HEK293T (cell line): ENCODE measurements around the gene HLA-DMB.

ENCODE experiments used
- BHLHE40 ChIP-seq: fragments of 450-650 bp; IDR thresholded peaks from 2 replicates; pipeline ENCODE4 v1.6.1; 2016; ENCODE audit warnings: mild to moderate bottlenecking, moderate library complexity, borderline replicate concordance
- CTBP1 ChIP-seq: fragments of 450-650 bp; IDR thresholded peaks from 2 replicates; pipeline ENCODE4 v1.6.1; 2016; ENCODE audit warnings: borderline replicate concordance
- ELF4 ChIP-seq: fragments of 450-650 bp; IDR thresholded peaks from 2 replicates; pipeline ENCODE4 v1.6.1; 2017; ENCODE audit warnings: antibody characterized with exemption
- FOXM1 ChIP-seq: fragments of 450-650 bp; IDR thresholded peaks from 2 replicates; pipeline ENCODE4 v1.6.1; 2017; ENCODE audit warnings: mild to moderate bottlenecking, borderline replicate concordance
- HDGF ChIP-seq: fragments of 450-650 bp; IDR thresholded peaks from 2 replicates; pipeline ENCODE4 v1.6.1; 2017; ENCODE audit warnings: antibody characterized with exemption, borderline replicate concordance
- PKNOX1 ChIP-seq: fragments of 450-650 bp; IDR thresholded peaks from 2 replicates; pipeline ENCODE4 v1.6.1; 2016
- SP1 ChIP-seq: fragments of 450-650 bp; IDR thresholded peaks from 2 replicates; pipeline ENCODE4 v1.6.1; 2017
- SUZ12 ChIP-seq: fragments of 450-650 bp; IDR thresholded peaks from 2 replicates; pipeline ENCODE4 v1.6.1; 2016; ENCODE audit warnings: mild to moderate bottlenecking
- TARDBP ChIP-seq: fragments of 450-650 bp; IDR thresholded peaks from 2 replicates; pipeline ENCODE4 v1.6.1; 2016
- ZNF384 ChIP-seq: fragments of 450-650 bp; IDR thresholded peaks from 2 replicates; pipeline ENCODE4 v1.6.1; 2016

- TF ChIP-seq CTBP1 (no peak), HDGF (no peak), TARDBP (no peak), BHLHE40 (no peak), SP1 (no peak), PKNOX1 (no peak), SUZ12 (no peak), ELF4 (no peak), ZNF384 (no peak), FOXM1 (no peak)
Observed at GRCh38 chr6:32908897-32909296, 31.9 kb downstream of the HLA-DMB start.
